GM10847 (cell line): ENCODE measurements around the gene DROSHA.

Source experiments
- POLR2A ChIP-seq: IDR thresholded peaks from 2 replicates; pipeline ENCODE4 v1.6.1; 2011; ENCODE audit not compliant: insufficient read length; ENCODE audit errors: extremely low read depth

DROSHA gene

DNA sequence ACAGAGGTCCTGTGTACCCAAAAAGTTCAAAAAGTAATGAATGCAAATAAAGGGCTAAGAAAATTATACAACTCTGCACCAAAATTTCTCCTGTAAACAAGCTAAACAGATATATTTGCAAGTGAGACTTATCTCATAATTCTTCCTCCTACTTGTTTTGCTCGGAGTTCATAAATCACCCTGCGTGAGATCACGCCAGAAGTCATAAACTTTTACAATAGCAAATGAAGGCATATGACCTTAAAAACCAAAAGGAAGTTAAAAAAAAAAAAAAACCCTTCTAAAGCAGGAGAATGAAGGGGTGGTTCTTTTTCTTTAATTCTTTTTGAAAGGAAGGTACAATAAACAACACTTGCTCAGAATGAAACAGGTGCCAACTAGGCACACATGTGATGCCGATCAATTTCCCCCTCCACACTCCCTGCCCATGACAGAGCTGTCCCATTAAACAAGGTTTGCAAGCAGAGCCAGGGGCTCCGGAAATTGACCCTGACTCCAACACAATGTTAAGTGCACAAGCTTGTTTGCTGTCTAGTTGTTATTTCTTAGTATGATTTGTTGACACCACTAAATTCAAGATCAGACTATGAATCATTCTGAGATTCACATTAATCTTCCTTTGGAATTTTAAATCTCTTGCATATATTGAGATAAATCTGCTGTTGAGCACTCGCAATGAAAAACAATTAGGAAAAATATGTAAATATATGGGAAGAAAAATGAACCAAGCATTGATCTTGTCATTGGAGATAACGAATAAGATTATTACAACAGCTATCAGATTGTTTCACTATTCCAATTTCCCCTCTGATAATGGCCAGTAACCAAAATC, 46.3 kb downstream of the DROSHA start:
- no peak for TF ChIP-seq POLR2A

DNA sequence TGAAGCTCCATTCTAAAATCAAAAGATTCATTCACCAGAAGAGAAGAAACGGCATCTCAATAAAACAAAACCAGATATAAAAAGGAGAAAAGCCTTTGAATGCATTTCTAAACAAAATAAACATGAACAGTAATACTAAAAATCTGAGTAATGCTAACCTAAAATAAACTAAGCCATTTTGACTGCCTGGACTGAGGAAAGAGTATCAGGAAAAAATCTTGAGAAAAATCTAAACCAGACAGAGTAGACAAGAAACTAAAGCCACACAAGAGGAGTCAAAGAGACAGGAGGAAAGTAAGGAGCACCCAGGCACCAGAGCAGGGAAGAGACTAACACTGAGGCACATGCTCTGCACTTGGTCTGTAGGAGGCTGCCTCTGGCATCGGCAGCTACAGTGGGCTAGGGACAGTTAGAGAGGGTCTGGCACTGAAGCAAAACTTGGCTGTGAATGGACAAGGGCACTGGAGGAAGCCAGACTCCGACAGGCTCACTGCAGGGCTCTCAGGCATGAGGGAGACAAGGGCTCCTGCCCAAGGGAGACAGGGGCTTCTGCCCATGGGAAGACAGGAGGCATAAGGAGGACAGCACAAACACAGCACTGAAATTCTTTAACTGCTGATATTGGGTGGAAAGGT, 50.2 kb downstream of the DROSHA start:
- no peak for TF ChIP-seq POLR2A

DNA sequence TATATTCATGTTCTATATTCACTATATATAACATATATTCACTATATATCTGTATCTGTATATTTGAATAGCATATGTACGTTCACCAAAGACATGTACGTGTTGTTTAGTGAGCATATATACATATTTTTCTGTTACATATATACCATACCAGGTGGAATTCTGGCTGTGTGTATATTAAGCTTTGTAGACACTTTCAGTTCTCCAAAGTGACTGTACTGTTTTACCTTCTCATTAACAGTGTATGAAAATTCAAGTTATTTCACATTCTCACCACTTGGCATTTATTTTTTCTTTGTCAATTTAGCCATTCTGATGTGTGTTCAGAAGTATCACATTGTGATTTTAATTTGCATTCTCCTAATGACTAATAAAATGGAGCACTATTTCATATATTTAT, 52.2 kb downstream of the DROSHA start:
- TF ChIP-seq POLR2A, result no peak

DNA sequence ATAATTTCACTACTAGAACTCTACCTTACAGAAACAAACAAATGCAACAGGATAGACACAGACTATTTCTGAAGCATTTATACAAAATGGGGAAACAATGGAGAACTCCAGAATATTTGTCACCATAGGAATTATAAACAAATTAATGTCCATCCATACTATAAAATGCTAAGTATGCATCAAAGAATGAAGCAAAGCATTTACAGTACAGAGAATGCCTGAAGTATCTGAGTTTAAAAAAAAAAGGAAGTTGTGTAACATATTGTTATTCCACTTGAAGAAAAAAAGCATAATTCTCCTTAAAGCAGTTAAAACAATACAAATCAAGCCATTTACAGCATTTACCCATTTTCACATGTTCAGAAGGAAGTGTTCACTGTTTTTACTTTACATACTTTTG, 53.0 kb downstream of the DROSHA start:
- TF ChIP-seq POLR2A, result no peak

DNA sequence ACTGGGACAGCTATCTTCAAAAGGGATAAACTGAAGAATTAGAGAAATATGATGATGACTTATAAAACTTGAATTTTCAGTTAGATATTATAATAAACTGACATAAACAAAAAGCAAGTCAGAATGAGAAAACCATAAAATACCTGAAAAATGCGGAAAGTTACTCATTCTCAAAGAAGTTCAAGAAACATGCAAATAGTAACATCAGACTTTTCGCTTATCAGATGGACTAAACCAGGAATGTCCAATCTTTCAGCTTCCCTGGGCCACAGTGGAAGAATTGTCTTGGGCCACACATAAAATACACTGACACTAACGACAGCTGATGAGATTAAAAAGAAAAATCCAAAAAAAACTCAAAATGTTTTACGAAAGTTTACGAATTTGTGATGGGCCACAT, 53.9 kb downstream of the DROSHA start:
- no peak for TF ChIP-seq POLR2A

GRCh38 chr5:31477516-31477915, 54.4 kb downstream of the DROSHA start:
- TF ChIP-seq POLR2A, result no peak

- TF ChIP-seq POLR2A, result no peak
Observed at GRCh38 chr5:31476738-31477141, 55.2 kb downstream of the DROSHA start.

- TF ChIP-seq POLR2A, result no peak
Observed at GRCh38 chr5:31471916-31472315, 60.0 kb downstream of the DROSHA start.

GRCh38 chr5:31471040-31471439, 60.9 kb downstream of the DROSHA start:
- TF ChIP-seq POLR2A, result no peak

DNA sequence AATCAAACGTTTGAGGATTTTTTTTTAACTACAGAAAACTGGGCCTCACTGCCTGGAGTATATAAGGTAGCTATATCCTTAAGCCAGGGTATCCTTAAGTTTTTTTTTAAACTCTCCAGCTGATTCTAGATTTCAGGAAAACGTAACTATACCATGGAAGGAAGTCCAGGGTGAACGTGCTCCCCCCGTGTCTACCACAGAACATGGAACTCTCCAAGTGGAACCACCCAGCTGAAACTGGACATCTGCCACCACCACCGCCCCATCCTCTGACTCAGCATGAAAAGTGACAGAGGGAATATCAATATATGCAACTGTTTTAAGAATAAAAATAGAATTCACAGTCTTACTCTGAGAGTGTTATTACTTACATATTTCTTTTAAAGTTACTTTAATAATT, 61.3 kb downstream of the DROSHA start:
- TF ChIP-seq POLR2A, result no peak

GRCh38 chr5:31469886-31470285, 62.0 kb downstream of the DROSHA start:
- no peak for TF ChIP-seq POLR2A

- no peak for TF ChIP-seq POLR2A
Observed at GRCh38 chr5:31469466-31469865, 62.4 kb downstream of the DROSHA start.

GRCh38 chr5:31465291-31465690, 66.6 kb downstream of the DROSHA start:
- no peak for TF ChIP-seq POLR2A

DNA sequence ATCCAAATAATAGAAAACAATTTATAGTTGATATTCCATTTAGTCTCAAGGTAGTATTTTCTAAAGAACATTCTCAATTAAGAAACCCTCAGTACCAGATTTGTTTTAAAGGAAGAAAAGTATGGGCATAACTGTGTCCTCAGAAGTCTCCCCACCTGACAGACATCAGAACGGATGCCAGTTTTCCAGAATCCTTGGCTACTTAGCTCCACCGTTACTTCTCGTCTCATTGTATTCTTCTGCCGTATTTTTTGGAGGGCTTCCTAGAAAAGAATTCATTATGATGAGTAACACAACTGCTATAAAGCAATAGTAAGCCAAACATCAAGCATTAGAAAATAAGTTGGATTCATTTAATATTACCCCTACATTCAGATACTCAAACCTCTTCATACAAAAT, 67.8 kb downstream of the DROSHA start:
- TF ChIP-seq POLR2A, result no peak

GRCh38 chr5:31463351-31463750, 68.5 kb downstream of the DROSHA start:
- no peak for TF ChIP-seq POLR2A

DNA sequence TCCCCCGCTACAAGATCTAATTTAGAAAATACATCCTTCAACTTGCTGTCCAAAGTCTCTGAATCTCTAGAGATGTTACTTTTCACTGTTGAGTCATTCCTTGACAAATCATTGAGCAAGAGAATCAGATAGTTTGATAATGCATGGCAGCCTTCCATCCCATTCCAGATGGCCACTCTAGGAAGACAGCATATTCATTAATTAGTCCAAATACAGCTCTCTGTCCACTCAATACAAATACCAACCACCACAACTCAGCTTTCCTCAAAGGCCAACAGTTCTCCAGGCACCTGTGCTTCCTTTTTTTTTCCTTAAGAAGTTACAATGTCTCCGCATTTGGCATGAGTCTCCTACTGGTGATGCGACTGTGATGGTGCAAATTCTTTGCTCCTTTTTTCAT, 72.3 kb downstream of the DROSHA start:
- TF ChIP-seq POLR2A, result no peak

GRCh38 chr5:31455172-31455571, 76.7 kb downstream of the DROSHA start:
- no peak for TF ChIP-seq POLR2A

- no peak for TF ChIP-seq POLR2A
Observed at GRCh38 chr5:31453522-31453921, 78.4 kb downstream of the DROSHA start.

DNA sequence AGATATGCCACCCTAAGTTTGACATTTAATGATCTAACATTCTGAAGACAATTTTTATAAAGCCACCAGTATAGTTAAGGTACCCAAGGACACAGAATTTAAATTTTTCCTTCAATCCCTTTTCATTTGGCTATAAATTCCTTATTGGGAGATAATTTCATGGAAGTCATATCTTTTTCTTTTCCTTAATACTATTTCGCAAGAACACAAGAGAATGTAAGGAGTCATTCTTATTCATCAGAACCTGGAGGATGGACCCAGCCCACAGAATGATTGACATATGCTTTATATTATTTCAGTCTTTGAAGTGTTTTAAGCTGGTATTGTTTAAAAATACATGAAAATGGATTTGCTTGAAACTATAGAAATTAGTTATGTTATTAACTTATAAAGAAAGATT, 79.6 kb downstream of the DROSHA start:
- no peak for TF ChIP-seq POLR2A
